HG02884 (cell line): ENCODE data around the gene ULK3.

Experiments used
- ATAC-seq: cut with Tn5 transposase; IDR thresholded peaks from one replicate; pipeline ENCODE4 v1.9.1; 2021; ENCODE audit warnings: mild to moderate bottlenecking, moderate library complexity; ENCODE audit not compliant: unreplicated experiment

The ULK3 gene

DNA sequence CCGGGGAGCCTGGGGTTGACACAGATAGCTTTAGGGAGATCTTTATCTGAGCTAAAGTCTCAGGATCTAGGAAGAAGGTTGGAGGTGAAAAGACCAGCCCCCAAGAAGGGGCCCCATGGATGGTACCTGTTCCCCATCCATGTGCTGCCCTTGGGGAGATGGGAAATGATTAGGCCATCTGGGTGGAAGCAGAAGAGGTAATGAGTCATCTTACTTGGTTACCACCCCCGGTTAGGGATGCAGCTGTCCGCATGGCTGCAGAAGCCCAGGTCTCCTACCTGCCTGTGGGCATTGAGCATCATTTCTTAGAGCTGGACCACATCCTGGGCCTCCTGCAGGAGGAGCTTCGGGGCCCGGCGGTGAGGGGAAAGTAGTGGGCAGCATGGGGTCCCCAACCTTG, 19.6 kb downstream of the ULK3 start:
- no peak for ATAC-seq

DNA sequence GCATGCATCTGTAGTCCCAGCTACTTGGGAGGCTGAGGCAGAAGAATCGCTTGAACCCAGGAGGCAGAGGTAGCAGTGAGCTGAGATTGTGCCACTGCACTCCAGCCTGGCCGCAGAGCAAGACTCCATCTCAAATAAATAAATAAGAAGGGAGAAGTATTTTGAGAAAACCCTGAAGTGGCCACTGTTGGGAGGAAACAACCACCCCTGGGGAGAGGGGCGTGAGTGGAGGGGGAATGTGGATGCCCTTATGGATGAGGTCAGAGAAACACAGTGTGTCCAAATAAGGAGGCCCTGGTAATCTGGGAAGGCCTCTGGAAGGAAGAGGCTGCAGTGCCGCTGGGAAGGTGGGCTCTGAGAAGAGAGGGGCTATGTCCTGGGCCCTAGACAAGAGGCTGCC, 20.7 kb downstream of the ULK3 start:
- no peak for ATAC-seq

DNA sequence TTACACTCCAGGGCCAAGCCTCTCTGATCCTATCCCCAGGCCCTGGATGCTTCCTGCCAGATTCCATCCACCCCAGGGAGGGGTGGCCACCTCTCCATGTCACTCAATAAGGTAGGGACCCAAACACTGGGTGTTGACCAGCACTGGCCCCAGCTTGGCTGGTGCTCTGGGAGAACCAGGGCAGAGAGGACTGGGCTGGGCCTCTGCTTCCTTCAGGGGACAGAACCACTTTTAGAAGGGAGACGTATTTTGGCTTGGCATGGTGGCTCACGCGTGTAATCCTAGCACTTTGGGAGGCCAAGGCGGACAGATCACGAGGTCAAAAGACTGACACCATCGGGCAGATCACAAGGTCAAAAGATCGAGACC, 21.2 kb downstream of the ULK3 start:
- no peak for ATAC-seq

DNA sequence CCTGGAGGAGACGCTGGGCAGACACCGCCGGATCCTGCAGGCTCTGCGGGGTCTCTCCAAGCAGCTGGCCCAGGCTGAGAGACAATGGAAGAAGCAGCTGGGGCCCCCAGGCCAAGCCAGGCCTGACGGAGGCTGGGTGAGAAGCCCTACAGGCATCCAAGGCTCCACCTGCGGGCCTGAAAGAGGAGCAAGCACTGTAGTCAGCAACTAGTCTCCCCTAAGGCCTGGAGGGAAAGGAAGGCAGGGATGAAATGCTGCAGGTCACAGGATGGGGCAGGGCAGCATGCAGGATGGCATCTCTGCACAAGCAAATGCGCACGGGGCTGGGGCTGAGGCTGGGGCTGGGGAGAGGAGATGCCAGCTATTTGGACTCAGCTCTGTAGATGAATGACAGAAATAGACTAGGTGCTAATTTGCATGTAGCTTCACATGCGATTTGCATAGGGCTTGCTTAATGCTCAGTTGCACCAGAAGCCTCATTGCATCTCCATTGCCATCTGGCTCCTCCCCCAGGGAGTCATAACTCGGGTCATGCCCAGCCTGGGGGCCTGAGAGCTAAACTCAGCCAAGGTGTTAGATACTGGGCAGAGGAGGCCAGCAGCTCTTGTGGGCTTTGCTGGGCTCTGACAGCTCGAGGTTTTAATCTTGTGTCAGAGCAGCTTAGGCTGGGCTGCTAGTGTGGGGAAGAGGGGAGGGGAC, 21.7 kb downstream of the ULK3 start:
- no peak for ATAC-seq

DNA sequence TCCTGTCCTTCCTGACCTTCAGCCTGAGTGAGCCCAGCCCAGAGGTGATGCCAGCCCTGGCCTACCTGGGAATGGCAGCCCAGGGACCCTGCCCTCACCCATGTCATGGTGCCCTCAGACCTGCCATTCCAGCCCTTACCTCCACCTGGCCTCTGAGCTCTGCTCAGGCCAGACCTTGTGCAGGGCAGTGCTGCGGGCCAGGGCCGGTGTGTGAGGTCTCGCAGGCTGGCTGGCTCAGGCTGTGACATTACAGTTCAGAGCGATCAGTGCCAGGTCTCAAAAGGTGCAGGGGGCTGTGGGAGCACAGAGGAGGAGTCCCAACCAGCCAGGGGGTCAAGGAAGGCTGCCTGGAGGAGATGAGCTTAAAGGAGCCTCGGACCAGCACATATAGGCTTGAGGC, 22.9 kb downstream of the ULK3 start:
- ATAC-seq, result no peak

DNA sequence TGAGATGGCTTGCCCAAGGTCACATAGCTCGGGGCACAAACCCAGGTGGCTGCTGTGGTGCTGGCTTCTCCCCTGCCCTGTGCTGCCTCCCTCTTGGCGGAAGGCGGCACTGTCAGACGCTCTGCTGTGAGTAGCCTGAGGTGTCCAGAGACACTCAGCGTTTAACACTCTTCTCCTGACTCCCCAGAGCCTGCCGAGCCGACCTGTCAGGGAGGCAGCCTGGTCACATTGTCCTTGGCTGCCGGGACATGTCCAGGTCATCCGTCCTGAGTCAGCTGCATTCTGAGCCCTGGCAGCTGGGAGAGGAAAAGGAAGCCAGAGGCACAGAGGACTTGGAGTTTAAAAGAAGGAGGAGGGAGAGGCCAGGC, 25.6 kb downstream of the ULK3 start:
- no peak for ATAC-seq

DNA sequence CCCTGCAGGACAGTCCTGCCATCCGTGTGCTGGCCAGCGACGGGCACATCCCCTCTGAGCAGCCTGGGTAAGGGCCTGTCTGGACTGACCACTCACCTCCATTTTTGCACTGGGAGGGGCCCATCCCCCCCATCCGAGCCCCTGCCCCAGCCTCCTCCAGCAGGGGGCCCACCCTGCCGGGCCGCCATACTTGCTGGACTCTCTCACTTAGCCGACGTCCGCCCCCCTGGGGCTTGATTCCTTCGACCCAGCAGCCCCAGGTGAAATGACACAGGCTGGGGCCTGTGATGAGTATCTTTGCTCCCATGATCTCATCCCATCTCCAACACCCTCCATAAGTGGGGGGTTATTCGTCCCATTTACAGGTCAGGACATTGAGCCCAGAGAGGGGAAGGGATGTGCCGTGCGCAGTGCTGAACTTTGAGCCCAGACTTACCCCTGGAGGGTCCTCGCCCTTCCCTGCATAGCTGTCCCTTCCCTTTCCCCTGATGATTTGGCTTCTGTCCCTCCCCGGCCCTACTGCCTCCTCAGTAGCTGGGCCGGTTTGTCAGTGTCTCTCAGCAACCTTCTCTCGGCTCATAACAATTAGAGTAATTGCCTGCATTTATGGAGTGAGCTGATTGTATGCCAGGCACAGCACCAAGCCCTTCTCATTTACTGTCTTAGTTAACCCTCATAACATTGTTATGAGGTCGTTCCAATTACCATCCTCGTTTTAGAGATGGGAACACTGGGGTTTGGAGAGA, 26.2 kb downstream of the ULK3 start:
- no peak for ATAC-seq

DNA sequence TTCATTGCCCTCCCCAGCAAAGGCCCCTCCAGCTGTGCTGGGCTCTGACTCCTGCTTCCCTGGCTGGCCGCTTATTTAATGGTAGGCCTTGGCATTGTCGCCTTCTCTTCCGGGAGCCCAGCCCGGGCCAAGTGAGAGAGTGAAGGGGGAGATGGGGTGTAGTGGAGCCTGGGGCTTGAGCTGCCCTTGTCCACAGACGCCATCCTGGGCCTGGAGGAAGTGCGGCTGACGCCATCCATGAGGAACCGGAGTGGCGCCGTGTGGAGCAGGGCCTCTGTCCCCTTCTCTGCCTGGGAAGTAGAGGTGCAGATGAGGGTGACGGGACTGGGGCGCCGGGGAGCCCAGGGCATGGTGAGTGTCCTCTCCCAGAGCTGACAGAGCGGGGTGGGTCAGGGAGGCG, 27.0 kb downstream of the ULK3 start:
- ATAC-seq, result no peak

DNA sequence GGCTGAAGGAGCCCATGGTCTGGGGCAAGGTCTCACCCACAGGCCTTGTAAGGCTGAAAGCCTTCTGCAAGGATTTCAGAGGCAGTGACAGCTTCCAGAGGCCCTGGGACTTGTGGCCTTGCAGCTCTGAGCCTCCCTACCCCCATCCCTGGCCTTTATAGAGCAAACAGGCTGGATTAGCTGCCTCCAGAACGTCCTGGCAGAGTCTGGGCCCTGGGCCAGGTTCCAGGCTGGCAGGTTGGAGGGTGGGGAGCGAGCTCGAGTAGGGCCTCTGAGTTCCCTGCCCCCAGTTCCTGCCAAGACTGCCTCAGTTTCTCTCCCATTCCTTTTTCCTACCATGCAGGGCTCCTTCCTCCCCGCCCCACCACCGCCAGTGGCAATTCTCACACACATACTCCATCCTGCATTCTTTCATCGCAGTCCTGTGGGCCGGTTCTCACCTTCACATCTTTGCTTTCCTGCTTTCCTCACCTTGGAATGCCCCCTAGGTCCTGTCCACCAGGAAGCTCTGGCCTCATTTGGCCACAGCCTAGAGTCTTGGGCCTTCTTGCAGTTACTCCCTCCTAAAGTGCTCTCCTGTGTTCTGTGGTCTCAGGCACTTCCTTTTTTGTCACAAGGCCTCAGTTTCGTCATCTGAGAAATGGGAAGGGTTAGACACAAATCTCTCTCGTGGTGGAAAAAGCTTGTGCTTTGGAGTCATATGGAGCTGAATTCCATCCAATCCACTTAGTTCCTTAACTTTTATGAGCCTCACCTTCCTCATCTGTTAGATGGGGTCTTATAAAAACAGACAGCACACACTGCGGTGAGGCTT, 27.6 kb downstream of the ULK3 start:
- ATAC-seq, result no peak

DNA sequence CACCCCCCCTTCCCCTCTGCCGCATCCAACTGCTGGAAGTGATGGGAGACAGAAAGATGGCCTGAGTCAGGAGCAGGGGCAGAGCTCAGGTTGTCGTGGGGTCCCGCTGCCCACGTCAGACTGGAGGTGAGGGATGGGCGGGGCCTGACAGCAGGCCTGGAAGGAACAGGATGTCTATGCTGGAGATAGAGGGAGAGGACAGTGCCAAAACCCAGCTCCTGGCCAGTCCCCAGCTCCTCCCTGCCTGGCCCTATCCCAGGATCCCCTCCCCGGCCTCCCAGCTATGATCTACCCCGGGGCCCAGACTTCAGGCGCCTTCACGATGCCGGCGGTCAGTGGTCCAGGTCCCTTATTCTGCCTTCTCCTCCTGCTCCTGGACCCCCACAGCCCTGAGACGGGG, 30.4 kb downstream of the ULK3 start, which contains the start of gene LMAN1L:
Gene LMAN1L, plus strand, starts transcription at position 303 of the 400 bp plus-strand sequence. Its CDS starts 20 bp downstream, at position 323.
- no peak for ATAC-seq

DNA sequence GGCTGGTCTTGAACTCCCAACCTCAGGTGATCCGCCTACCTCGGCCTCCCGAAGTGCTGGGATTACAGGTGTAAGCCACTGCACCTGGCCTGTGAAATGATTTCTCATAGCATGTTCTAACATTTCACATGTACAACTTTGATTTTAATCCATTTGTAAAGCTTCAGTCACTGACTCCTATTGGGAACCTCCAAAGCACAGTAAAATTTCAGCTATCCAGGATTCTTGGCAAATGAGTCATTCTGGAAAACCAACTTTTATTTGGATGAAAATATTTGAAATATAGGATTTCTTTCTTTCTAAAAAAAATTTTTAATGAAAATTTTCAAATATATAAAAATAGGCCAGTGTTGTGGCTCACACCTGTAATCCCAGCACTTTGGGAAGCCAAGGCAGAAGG, 33.0 kb downstream of the ULK3 start:
- no peak for ATAC-seq

DNA sequence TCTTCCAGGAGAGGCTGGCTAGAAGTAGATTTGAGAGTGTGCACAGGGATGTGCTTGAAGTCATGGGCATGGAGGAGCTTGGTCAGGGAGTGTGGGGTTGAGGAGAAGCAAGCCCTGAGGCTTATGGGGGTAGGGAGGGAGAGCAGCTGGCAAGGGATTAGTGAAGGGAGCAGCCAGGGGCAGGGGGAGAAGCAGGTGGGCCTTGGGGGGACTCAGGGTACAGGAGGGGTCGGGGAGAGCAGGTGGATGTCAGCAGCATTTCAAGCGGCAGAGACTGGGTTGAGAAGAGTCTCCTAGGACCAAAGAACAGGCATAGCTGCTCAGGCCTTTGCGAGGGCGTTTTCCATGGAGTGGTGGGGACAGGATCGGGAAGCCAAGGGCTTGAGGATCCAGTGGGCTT, 33.7 kb downstream of the ULK3 start:
- no peak for ATAC-seq

DNA sequence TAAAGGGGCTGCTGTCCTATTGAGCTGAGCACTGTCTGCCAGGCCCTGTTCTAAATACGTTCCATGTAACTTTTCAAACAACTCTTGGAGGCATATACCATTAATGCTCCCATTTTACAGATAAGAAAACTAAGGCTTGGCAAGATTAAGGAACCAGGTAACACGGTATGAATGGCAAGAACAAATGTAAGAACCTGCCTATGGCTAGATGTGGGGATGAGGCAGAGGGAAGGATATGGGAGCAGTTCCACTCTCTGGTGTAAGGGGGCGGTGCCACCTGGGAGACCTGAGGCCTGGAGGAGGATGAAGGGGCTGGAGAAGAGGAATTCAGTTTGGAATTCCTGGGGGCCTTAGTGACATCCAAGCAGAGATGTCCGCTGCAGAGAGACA, 34.1 kb downstream of the ULK3 start:
- ATAC-seq, result no peak

DNA sequence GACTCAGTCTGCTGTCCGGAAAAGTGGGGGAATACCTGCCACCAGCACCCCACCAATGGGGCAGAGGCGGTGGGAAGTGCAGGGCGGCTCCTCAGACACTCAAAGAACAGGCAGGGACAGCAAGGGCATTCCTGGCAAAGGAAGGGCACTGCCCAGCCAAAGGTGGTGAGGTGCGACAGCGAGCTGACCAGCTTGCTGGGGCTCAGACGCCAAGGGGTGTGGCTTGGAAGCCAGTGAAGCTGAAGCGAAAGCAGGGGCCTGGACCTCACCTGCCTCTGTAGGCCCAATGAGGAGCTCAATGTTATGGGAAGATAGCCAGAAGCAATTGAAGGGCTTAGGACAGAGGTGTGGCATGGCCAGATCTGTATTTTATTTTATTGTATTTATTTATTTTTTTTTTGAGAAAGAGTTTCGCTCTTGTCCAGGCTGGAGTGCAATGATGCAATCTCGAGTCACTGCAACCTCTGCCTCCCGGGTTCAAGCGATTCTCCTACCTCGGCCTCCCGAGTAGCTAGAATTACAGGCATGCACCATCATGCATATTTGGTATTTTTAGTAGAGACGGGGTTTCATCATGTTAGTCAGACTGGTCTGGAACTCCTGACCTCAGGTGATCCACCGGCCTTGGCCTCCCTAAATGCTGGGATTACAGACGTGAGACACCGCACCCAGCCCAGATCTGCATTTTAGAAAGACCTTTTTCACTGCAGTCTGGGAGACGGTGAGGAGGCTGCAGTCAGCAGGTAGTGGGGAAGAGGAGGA, 34.7 kb downstream of the ULK3 start:
- no peak for ATAC-seq

DNA sequence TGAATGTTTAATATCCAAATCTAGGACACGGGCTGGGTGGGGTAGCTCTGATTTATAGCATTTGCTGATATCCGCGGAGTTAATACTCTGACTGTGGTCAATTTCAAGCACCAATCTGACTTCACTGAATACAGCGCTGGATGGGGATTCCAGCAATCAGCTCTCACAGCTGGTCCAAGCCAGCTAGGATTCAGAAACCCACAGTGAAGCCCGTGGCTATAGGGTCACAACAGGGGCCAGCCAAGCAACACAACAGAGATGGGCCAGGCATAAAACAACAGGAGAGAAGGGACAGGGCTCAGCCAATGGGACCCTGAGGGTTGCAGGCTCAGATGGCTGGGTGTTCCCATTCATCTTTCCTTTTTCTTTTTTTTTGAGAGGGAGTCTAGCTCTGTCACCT, 35.7 kb downstream of the ULK3 start:
- ATAC-seq, result no peak

DNA sequence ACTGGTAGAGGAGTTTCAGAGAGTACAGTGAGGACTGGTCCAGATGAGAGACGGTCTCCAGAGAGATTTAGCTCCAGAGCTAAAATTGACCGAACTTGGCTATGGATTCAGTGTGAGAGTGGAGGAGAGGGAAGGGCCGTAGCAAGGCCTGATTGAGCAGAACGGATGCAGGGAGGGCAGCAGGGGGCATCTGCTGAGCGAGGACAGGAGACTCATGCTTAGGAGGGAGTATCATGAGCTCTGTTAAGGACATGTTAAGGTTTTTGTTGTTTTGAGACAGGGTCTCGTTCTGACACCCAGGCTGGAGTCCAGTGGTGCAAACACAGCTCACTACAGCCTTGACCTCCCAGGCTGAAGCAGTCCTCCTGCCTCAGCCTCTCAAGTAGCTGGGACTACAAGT, 38.0 kb downstream of the ULK3 start:
- no peak for ATAC-seq

DNA sequence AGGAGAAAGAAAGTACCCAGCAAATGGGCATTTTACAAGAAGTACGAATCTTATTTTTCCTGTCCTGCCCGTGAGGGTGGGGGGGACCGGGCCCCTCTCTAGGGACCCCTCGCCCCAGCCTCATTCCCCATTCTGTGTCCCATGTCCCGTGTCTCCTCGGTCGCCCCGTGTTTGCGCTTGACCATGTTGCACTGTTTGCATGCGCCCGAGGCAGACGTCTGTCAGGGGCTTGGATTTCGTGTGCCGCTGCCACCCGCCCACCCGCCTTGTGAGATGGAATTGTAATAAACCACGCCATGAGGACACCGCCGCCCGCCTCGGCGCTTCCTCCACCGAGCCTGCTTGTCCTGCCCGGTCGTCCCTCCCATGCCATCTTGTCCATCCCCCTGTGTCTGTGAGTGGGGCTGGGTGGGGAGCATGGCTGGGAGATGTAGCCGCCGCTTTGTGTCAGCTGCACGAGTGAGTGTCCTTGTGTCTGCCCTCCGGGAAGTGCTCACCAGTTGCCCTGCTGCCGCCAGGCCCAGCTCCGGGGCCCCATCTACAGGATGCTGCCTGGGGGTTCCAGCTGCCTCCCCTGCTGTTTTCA, 40.0 kb downstream of the ULK3 start:
- ATAC-seq, result no peak

DNA sequence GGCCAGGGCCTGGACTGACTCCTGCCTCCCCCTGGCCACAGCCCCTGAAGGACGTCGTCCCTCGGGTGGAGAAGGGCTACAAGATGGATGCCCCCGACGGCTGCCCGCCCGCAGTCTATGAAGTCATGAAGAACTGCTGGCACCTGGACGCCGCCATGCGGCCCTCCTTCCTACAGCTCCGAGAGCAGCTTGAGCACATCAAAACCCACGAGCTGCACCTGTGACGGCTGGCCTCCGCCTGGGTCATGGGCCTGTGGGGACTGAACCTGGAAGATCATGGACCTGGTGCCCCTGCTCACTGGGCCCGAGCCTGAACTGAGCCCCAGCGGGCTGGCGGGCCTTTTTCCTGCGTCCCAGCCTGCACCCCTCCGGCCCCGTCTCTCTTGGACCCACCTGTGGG, 40.7 kb downstream of the ULK3 start:
- ATAC-seq, result no peak

DNA sequence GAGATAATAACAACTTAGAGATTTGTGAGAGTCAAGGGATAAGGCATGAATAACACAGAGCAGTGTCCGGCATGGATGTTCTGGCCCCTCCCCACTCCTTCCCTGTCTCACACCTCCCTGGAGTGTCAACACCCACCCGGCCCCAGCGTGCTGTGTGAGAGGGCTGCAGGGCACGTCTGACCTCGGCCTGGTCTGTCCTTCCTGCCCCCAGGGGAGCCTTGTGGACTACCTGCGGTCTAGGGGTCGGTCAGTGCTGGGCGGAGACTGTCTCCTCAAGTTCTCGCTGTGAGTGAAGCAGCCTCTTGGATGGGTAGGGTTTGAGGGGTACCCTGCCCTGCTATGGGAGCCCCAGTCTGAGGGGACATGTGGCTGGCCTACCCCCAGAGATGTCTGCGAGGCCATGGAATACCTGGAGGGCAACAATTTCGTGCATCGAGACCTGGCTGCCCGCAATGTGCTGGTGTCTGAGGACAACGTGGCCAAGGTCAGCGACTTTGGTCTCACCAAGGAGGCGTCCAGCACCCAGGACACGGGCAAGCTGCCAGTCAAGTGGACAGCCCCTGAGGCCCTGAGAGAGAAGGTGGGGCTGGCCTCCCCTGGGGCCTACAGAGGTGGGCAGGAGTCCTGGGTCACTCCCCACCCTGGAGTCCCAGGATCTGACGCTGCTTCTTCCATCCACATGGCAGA, 41.5 kb downstream of the ULK3 start:
- no peak for ATAC-seq

DNA sequence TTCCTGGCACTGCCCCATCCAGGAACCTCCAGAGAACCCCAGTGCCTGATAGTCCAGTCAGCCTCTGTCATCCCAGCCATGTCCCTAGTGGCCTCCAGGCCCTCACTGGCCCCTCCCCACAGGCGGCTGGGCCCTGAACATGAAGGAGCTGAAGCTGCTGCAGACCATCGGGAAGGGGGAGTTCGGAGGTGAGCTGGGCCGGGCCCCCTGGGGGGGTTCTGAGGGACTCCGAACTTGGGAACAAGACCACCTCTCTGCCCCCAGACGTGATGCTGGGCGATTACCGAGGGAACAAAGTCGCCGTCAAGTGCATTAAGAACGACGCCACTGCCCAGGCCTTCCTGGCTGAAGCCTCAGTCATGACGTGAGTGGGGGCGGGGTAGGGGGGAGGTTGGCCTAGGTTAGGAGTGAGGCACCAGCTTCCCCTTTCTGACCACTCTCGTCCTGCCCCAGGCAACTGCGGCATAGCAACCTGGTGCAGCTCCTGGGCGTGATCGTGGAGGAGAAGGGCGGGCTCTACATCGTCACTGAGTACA, 42.3 kb downstream of the ULK3 start:
- no peak for ATAC-seq
